HG02885 (cell line): ENCODE results near the gene NQO1.

Source experiments
- ATAC-seq: cut with Tn5 transposase; IDR thresholded peaks from one replicate; pipeline ENCODE4 v1.9.1; 2021; ENCODE audit warnings: mild to moderate bottlenecking; ENCODE audit not compliant: unreplicated experiment, poor library complexity

The NQO1 gene

DNA sequence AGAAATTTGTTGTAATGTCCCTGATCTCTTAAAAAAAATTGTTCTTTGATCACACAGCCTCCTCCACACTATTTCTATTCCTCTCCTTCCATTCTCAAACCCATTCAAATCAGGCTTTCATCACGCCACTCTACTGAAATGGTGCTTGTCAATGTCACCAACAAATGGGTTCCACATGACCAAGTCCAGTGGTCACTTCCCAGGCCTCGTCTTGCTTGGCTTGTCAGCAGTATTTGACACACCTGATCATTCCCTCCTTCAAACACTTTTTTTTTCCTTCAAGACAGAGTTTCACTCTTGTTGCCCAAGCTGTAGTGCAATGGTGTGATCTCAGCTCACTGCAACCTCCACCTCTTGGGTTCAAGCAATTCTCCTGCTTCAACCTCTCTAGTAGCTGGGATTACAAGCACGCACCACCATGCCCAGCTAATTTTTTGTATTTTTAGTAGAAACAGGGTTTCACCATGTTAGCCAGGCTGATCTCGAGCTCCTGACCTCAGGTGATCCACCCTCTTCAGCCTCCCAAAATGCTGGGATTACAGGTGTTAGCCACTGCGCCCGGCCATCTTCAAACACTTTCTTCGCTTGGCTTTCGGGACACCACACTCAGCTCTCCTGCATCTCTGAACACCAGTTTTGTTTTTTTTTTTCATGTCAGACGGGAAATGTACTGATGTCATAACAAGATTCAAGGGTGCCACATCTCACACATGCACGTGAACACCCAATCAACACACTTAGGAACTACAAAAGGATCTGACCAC lies 18.3 kb downstream of the NQO1 start:
- ATAC-seq = no peak

DNA sequence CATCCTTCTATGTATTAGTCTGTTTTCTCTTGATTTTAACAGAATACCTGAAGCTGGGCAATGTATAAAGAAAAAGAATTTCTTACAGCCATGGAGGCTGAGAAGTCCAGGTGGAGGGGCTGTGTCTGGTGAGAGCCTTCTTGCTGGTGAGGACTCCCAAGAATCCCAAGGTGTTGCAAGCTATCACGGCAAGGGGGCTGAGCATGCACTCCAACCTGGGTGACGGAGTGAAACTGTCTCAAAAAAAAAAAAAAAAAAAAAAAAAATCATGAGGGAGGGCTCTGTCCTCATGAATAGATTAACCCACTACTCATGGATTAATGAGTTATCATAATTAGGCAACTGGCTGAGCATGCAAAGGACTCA lies 19.4 kb downstream of the NQO1 start:
- no peak for ATAC-seq

DNA sequence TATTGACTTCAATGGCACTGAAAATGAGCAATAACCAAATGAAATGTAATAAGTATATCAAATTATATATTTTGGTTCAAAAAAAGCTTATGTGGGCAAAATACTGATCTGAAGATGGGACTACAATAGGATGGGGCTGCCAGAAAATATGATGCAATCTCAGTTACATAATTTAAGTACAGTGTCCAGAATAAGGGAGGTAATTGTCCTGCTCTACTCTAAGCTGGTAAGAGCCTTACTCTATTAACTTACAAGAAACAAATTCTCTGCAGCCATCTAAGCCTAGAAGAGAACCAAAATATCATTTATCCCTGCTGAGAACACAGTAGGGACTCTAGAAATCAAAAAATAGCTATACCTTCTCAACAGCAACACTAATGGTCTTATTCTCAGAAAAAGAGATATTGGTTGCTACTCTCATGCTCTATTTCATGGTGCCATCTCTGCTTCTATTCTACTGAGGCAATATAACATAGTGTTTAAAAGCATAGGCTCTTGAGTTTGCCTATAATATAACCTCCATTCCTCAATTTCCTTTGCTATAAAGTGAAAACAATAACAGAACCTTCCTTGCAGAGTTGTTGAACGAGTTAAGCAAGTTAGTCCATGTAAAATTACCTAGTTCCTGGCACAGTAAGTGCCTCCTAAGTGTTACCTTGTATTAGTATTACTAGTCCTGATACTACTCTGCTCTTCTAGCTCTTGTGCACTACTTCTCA lies 19.9 kb downstream of the NQO1 start:
- no peak for ATAC-seq

DNA sequence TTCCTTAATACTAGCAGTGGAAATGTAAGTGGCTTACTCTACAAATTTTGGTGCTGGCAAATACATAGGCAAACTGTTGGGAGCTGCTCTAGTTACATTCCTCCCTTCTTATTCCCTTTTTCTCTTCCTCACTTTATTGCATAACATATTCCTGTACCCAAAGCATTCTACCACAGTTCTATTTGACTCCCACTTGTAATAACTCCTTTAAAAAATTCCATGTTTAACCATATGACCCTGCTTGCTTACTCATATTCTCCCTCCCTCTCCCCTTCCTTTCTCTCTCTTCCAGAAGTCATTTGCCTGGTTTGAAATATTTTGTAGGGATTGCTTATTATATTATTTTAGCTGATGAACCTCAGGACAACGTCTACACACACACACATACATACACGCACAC lies 22.7 kb downstream of the NQO1 start:
- no peak for ATAC-seq

DNA sequence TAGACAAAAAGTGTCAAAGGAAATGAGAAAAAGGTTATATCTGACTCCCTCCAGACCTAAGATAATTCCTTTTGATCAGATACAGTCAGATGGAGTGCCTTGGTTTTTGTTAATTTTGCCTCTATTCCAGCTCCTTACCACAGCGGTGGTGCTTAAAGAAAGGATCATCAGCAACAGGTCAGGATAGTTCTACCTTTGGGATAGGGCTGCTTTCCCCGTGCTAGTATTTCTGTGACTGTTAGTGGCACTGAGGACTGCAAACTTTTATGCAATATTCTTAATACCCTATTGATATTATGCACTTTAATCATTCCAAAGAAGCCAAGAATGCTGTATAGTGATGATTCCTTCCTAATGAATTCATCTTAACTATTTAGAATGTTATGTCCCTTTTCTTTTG lies 24.5 kb downstream of the NQO1 start:
- ATAC-seq = no peak

DNA sequence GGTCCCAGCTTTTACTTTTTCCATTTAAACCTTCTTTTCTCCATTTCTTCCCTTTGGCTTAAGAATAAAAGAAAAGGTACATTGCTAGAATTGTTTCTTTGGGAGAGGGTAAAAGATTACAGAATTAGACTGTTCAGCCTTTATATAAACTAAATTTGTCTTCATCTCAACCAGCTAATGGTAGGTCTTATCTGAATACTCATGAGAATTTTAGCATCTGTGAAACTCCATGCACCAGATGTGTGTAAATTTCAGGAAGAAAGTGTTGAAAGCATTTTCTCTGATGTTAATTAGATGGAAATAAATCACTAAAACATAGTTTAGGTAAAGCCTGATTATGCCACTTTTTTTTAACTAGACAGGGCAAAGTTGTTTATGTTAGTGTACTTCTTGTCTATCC lies 24.9 kb downstream of the NQO1 start:
- no peak for ATAC-seq

DNA sequence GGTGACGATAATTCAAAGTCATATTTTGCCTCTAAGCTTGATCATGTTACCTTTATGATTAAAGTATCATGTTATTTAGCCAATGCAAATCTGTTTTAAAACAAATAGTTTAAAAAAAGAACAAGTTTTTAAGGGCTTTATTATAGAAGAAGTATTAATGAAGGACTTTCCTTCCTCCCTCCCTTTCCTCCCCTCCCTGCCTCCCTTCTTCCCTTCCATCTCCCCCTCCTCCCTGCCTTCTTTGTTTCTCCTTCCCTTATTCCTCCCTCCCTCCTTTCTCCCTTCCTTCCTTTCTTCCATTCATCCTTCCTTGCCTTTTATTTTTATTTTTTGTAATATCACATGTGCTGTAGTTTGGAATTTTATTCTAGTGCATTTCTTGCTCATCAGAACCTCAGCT lies 26.4 kb downstream of the NQO1 start:
- no peak for ATAC-seq

DNA sequence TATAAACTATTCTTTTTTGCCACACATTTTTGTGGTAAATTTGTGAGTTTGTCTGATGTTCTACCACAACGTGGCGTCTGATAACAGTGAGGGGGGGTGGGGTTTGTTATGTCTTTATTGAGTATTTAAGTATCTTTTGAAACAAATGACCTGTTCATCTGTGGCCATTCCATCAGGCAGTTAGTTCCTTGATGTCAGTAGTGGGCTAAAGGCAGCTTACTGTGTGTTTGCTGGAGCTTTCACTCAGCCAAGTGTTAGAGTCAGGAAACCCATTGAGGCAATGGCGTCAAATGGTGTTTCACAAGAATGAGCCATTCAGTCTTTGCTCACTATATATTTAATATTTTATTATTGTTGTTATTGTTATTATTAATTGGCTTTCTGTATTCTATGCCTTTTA lies 28.0 kb downstream of the NQO1 start:
- no peak for ATAC-seq

DNA sequence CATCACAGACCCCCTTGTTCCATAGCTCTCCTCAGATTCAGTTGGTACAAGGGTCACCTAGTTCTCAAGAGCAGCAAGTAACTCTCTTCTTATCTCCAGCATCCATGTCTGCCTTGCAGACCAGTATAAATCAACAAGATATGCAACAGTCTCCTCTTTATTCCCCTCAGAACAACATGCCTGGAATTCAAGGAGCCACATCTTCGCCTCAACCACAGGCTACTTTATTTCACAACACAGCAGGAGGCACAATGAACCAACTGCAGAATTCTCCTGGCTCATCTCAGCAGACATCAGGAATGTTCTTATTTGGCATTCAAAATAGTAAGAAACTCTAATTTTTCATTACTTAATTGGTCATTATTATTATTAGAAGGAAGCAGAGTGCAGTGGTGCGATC lies 32.4 kb downstream of the NQO1 start:
- no peak for ATAC-seq

DNA sequence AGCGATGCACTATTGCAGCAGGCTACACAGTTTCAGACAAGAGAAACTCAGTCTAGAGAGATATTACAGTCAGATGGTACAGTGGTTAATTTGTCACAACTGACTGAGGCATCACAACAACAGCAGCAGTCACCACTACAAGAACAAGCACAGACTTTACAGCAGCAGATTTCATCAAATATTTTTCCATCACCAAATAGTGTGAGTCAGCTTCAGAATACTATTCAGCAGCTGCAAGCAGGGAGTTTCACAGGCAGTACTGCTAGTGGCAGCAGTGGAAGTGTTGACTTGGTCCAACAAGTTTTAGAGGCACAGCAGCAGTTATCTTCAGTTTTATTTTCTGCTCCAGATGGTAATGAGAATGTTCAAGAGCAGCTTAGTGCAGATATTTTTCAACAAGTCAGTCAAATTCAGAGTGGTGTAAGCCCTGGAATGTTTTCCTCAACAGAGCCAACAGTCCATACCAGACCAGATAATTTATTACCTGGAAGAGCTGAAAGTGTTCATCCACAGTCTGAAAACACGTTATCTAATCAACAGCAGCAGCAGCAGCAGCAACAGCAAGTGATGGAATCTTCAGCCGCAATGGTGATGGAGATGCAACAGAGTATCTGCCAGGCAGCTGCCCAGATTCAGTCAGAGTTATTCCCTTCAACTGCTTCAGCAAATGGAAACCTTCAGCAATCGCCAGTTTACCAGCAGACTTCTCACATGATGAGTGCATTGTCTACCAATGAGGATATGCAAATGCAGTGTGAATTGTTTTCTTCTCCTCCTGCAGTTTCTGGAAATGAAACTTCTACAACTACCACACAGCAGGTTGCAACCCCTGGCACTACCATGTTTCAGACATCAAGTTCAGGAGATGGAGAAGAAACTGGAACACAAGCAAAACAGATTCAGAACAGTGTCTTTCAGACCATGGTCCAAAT lies 34.1 kb downstream of the NQO1 start:
- no peak for ATAC-seq

DNA sequence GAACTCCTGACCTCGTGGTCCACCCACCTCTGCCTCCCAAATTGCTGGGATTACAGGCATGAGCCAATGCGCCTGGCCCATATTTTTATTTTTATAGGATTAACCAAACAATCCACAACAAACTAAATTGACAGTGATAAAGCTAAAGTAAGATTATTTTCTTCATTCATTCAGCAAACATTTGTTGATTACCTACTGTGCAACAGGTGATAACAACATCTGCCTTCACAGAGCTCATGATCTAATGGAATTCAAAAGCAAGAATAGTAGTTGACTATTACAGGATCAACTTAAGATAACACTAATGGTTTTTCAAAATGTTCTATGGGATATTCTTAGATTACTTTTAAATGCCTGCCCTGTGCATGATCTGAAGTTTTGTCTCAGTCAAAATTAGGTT lies 37.8 kb downstream of the NQO1 start:
- no peak for ATAC-seq

DNA sequence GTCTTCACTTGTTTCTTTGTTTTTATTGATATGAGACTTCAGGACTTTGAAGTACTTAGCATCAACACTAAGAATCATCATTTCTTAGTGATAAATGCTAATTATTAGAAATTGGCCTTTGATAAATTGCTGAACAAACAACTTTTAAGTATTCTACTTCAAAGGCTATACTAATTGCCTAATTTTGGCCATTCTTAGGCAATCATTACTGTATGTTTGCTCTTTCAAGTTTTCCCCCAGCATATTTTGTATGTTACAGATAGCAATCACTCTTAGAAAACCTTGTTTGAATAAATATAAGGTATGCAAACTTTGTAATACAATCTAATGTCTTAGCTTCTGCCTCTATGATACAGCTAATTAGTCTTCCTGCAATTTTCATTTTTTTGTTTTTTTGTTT lies 46.0 kb downstream of the NQO1 start:
- no peak for ATAC-seq

DNA sequence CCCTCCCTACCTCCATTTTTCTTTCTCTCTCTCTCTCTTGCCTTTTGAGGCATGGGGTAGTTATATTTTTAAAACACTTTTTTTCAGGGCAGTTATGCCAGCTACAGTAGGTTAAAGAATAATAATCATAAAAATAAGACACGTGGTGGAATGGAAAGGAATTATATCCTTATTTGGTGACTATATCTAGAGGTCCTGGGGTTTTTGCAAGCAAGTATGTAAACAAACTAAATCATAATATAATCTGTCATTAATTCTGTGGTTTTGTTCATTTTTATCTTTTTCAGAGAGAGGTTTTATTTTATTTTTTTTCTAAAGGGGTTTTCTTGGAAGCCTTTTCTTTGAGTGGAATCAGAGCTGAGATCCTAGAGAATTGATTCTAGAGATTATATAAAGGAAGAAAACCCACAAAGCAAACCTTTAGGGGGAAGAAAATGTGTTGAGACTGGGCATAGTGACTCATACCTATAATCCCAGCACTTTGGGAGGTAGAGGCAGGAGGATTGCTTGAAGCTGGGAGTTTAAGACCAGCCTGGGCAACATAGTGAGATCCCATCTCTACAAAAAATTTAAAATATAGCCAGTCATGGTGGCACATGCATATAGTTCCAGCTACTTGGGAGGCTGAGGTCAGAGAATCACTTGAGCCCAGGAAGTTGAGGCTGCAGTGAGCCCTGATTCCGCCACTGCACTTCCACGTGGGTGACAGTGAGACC lies 53.2 kb downstream of the NQO1 start:
- no peak for ATAC-seq

DNA sequence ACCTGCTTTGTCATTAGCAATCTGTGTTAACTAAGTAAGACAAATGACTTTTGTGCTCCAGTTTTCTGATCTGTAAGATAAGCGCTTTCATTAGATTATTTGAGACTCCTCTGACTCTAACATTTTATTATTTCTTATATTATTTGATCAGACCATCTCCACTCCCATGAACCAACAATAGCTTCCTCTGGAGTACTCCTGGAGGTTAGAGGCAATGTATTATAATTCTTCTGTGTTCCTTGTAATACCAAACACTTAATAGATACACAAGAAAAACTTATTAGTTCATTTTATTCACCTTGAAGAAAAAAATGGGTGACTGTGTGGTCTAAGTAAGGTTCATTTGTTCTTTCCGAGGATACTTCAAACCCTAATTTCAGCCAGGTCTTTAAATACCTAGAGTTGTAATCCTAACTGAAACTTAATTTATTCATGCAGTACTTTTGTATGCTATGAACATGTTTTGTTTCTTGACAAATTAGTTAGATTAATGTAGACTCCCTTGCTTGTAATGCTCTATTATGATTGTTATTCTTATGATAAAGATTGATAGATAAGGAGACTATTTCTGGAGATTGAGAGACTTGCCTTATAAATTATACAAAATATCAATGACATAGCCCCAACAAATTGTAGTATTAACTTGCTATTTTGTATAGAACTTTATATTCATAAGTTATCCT lies 53.9 kb downstream of the NQO1 start:
- no peak for ATAC-seq

DNA sequence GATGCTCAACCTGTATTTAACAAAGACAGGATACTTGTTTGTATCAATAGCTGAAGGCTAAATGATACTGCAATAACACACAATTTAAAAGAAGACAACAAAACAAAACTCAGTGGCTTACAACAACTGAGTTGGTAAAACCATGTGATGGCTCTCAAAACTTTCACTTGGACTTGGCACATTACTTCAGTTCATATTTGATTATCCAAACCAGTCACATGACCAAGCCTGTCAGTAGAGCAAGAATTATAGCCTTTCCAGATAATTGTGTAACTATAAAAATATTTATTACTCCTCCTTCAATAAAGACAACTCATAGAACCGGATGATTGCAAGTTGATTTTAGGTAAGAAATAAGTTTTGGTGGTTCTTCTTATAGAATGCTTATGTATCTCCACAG lies 56.8 kb downstream of the NQO1 start:
- ATAC-seq = no peak

DNA sequence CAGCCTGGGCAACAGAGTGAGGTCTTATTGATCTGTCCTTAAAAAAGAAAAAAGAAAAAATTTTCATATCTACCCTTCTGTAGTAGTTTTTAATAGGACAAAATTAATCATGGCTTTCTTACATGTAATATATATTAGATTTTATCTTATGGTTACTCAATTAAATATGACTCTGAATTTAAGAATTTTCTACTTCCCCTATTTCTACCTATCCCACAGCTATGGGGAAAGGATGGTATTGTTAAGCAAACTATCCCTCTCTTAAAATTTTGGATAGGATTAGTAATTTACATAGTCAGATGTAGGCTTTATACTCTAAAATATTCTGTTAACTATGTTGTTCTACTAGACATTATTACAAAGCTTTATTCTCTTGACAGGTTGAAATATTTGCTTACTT lies 62.5 kb downstream of the NQO1 start:
- ATAC-seq = no peak

DNA sequence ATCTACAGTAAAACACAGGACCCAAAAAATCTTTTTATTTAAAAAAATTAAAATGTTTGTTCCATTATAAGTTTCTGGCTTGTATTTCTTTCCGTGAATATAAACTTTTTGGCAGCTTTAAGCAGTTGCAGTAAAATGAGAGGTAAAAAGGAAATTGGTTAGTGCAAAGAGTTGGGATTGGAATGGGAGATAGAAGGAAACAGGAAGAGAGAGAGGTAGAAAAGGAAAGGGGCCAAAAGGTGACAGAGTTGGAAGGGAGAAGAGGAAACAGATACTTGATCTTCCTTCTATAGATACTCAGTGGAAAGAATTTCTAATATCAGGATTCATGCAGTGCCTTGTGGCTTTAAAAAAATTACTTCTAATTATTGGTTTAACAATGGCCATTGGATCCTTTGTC lies 63.5 kb downstream of the NQO1 start:
- ATAC-seq = no peak

DNA sequence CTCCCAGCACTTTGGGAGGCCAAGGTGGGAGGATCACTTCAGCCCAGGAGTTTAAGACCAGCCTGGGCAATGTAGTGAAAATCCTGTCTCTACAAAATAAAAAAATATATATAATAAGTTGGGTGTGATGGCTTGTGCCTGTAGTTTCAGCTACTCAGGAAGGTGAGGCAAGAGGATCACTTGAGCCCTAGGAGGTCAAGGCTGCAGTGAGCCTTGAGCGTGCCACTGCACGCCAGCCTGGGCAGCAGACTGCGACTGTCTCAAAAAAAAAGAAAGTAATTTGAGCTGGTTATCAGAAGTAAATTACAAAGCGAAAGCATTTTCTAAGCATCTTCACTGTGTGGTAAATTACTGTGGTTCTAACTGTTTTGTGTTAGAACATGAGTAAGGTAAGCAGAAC lies 66.2 kb downstream of the NQO1 start:
- ATAC-seq = no peak
